ENCODE data around the gene STRA8.

The STRA8 gene

DNA sequence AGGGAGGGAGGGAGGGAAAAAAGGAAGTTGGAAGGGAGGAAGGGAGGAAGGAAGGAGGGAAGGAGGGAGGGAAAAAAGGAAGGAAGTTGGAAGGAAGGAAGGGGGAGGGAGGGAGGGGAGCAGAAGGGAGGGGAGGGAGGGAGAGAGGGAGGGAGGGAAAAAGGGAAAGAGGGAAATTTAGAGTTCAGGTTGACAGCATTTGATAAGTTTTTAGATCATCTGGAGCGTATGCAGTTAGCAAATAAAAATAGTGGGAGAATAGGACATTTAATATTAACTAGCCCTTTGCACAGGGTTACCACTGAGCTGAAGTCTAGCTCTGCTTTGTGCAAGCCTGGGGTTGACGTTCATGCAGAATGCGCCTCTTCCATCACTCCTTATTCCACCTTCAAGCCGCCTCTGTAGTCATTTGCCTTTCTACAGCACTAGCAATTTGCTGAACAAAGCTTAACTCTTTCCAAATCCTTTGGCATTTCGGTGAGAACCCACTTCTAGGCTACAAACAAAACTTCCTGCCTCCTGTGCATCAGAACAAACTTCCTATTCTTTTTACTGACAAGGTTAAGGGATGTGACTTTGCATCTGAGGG, 8.6 kb downstream of the STRA8 start:
- Histone ChIP-seq H3K4me1 (ENCODE audit: insufficient read depth, low read length) (no peaks in the 10 kb centered on the region), H3K27me3 (ENCODE audit: insufficient read depth, low read length) (no peaks in the 10 kb centered on the region), H3K4me3 (ENCODE audit: low read length) (no peak overlapping the region), H3K9ac (ENCODE audit: low read depth, low read length) (no peak overlapping the region), H3K36me3 (ENCODE audit: insufficient read depth, low read depth, low read length) (no peaks in the 10 kb centered on the region), H3K27ac (ENCODE audit: low read length) (no peak overlapping the region), H3K9me3 (ENCODE audit: insufficient read depth, low read depth, low read length) (no peaks in the 10 kb centered on the region)

DNA sequence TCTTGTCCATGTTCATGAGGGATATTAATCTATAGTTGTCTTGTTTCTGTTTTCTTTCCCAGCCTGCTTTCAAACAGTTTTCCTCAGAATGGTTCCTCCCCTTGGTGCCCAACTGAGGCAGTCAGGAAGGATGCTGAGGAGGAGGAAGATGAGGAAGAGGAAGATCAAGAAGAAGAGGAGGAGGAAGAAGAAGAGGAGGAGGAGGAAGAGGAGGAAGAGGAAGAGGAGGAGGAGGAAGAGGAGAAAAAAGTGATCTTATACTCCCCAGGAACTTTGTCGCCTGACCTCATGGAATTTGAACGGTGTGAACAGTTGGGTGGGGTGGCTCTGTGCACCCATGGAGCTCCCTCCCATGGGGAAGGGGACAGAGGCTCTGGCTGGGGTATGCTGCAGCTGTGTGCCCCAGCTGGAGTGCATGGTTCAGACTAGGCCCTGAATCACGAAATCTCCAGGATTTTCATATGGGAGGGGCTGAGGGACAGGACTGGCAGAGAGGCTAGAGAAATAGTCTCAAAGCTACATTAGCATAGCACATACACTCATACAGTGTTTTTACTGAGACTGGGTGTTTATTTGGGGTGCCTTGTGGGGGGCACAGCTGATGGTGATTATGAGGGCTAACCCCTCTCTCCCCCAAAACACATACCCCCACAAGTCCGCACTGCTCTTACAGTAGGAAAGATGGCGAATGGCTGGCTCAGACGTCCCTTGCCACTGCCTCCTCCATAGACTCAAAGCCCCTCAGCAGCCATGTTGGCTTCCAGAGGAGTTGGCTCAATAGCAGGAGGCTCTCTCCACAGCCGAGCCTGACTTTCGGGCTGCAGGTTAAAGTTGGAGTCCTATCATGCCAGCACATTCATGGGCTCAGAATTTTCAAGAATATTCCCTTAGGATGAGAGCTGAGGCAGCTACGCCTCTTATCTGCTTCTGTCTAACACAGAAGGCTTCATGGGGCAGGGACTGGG, 11.9 kb downstream of the STRA8 start:
- Histone ChIP-seq H3K27ac (ENCODE audit: low read length) (no peak overlapping the region), H3K9ac (ENCODE audit: low read depth, low read length) (no peak overlapping the region), H3K36me3 (ENCODE audit: insufficient read depth, low read depth, low read length) (no peaks in the 10 kb centered on the region), H3K4me3 (ENCODE audit: low read length) (no peak overlapping the region), H3K27me3 (ENCODE audit: insufficient read depth, low read length) (no peaks in the 10 kb centered on the region), H3K9me3 (ENCODE audit: insufficient read depth, low read depth, low read length) (no peaks in the 10 kb centered on the region), H3K4me1 (ENCODE audit: insufficient read depth, low read length) (no peaks in the 10 kb centered on the region)

DNA sequence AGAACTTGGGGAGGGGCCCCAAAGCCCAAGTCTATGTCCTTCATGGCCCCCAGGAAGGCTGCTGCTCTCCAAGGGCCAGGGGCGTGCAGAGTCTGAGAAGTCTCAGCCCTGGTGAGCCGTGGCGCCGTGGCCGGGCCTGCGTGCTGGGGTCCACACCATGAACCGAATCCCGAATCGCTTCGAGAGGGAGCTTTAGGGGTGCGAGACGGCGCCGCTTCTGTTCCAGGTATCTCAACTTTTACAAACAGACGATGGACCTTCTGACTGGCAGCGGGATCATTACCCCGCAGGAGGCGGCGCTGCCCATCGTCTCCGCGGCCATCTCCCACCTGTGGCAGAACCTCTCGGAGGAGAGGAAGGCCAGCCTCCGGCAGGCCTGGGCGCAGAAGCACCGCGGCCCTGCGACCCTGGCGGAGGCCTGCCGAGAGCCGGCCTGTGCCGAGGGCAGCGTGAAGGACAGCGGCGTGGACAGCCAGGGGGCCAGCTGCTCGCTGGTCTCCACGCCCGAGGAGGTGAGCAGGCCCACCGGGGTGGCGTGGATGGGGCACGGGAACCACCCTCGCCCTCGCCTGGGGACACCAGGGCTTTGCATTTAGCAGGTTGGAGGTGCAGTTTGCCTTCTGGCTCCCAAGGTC, 12.7 kb downstream of the STRA8 start:
- no peak overlapping the region for H3K4me3 ChIP-seq (ENCODE audit: low read length)
- no peak overlapping the region for H3K9ac ChIP-seq (ENCODE audit: low read depth, low read length)
- no peaks in the 10 kb centered on the region for H3K36me3 ChIP-seq (ENCODE audit: insufficient read depth, low read depth, low read length)
- H3K27me3 ChIP-seq (ENCODE audit: insufficient read depth, low read length) = no peaks in the 10 kb centered on the region
- H3K9me3 ChIP-seq (ENCODE audit: insufficient read depth, low read depth, low read length) = no peaks in the 10 kb centered on the region
- H3K27ac ChIP-seq (ENCODE audit: low read length) = no peak overlapping the region
- H3K4me1 ChIP-seq (ENCODE audit: insufficient read depth, low read length) = no peaks in the 10 kb centered on the region

DNA sequence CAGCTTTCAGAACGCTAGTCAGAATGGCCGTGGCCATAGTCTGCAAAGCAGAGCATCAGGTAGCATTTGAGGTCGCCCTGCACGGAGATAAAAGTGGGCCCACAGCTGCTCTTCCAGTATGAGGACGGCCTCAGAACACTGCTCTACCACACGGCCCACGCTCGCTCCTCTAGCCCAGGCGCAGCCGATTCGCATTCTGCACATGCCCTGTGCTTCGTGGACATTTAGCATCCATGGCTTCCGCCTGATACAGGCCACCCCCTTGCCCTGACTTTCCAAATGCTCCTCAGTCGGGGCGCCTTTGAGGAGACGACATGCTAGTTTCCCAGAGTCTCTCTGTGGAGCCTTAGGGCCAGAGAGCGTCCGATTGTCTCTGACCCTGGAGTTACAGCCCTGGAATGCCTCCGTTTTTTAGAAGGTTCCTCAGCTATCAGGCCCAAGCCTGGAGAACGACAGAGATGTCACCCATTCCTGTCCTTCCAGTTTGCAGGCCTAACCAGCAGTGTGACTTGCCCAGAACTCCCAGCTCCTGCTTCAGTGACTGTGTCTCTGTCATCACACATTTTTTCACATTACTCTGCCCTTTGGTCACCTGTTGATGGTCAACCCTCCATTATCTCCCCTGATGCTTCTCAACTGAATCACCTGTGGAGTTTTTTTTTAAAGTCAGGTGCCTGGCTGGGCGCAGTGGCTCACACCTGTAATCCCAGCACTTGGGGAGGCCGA, 14.3 kb downstream of the STRA8 start:
- Histone ChIP-seq H3K9ac (ENCODE audit: low read depth, low read length) (no peak overlapping the region), H3K36me3 (ENCODE audit: insufficient read depth, low read depth, low read length) (no peaks in the 10 kb centered on the region), H3K4me1 (ENCODE audit: insufficient read depth, low read length) (no peaks in the 10 kb centered on the region), H3K27ac (ENCODE audit: low read length) (no peak overlapping the region), H3K27me3 (ENCODE audit: insufficient read depth, low read length) (no peaks in the 10 kb centered on the region), H3K9me3 (ENCODE audit: insufficient read depth, low read depth, low read length) (no peaks in the 10 kb centered on the region), H3K4me3 (ENCODE audit: low read length) (no peak overlapping the region)

DNA sequence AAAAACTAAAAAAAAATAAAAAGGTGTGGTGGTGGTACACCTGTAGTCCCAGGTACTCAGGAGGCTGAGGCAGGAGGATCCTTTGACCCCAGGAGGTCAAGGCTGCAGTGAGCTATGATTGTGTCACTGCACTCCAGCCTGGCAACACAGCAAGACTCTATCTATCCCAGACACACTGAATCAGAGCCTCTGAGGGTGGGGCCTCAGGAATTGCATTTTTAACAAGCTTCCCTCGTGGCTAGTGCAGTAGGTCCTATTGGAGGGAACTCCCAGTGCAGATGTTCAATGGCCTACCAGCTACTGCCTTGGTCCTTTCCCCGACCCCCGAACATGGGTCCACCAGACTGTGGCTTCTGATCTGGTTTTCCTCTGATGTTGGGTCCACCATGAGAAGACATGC, 14.9 kb downstream of the STRA8 start:
- H3K36me3 ChIP-seq (ENCODE audit: insufficient read depth, low read depth, low read length) = no peaks in the 10 kb centered on the region
- no peaks in the 10 kb centered on the region for H3K27me3 ChIP-seq (ENCODE audit: insufficient read depth, low read length)
- H3K27ac ChIP-seq (ENCODE audit: low read length) = no peak overlapping the region
- no peaks in the 10 kb centered on the region for H3K4me1 ChIP-seq (ENCODE audit: insufficient read depth, low read length)
- H3K9me3 ChIP-seq (ENCODE audit: insufficient read depth, low read depth, low read length) = no peaks in the 10 kb centered on the region
- no peak overlapping the region for H3K4me3 ChIP-seq (ENCODE audit: low read length)
- no peak overlapping the region for H3K9ac ChIP-seq (ENCODE audit: low read depth, low read length)

DNA sequence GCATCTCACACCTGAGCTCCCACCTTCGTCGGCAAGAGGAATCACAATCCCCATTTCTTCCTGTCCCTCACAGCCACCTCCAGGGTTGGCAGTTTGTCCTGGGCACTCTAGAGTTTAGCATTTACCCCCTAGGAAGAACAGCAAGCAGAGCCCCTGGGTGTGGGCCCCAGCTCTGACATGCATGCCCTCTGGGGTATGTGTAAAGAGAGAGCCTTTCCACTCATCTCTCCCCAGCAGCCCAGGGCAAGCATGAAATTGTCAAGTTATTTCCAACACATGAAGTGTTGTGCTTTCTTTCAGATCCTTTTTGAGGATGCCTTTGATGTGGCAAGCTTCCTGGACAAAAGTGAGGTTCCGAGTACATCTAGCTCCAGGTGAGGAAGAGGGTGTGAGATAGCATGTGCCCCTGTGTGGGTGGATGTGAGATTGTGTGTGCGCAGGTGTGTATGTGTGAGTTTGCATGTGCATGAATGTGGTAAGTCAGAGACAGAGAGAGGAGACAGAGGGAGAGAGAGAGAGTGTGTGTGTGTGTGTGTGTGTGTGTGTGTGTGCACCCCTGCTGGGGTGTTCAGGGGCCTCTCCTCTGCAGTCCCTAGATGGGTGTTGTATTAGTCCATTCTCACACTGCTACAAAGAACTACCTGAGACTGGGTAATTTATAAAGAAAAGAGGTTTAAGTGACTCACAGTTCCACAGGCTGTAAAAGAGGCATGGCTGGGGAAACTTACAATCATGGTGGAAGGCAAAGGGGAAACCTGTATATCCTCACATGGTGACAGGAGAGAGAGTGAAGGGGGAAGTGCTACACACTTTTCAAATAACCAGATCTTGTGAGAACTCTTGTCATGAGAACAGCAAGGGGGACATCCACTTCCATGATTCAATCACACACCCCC, 18.1 kb downstream of the STRA8 start:
- H3K27me3 ChIP-seq (ENCODE audit: insufficient read depth, low read length) = no peaks in the 10 kb centered on the region
- no peak overlapping the region for H3K4me3 ChIP-seq (ENCODE audit: low read length)
- no peak overlapping the region for H3K9ac ChIP-seq (ENCODE audit: low read depth, low read length)
- no peaks in the 10 kb centered on the region for H3K36me3 ChIP-seq (ENCODE audit: insufficient read depth, low read depth, low read length)
- H3K27ac ChIP-seq (ENCODE audit: low read length) = no peak overlapping the region
- H3K4me1 ChIP-seq (ENCODE audit: insufficient read depth, low read length) = 0 out of 2 replicates have a peak, but pooled peaks cover 3% of the 10 kb centered on the region
- H3K9me3 ChIP-seq (ENCODE audit: insufficient read depth, low read depth, low read length) = no peaks in the 10 kb centered on the region

DNA sequence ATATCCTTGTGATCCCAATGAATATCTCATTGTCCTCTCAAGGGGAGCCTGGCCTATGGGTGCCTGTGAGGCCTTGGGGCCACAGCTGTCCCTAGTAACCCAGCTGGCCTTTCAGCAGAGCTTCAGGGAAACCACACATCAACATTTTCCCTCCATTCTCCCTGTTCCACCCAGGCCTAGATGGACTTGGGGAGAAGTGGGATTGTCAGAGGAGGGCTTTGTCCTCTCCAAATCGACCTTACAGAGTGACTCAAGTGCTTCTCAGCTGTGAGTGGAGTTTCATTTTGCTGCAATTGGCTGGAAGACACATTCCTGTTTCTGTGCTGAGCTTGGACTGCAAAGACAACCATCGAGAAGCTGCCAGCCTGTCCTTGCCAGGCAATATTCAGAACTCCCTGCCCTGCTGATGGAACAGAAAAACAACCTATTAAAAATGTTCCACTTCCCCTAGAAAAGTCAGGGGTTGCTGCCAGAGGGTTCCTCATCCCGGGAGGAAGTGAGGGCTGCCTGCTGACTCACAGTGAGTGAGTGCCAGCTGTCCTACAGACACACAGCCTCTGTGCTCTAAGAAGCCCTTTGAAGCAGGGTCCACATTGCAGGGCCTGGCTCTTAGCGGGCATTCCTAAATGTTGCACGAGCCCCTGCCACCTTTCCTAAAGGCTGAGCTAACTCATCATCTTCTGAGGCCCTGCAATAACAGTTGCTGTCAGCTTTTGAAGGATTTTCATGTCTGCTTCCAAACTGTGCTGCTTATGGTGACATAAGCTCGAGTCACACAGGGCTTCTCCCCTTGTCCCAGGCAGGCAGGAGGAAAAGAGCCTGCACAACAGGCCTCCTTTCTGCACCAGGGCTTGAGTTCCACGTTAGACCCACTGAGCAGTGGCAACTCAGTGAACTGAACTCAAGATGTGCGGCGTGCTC, 20.5 kb downstream of the STRA8 start:
- H3K27me3 ChIP-seq (ENCODE audit: insufficient read depth, low read length) = no peaks in the 10 kb centered on the region
- no peaks in the 10 kb centered on the region for H3K36me3 ChIP-seq (ENCODE audit: insufficient read depth, low read depth, low read length)
- 0 out of 2 replicates have a peak, but pooled peaks cover 3% of the 10 kb centered on the region for H3K4me1 ChIP-seq (ENCODE audit: insufficient read depth, low read length)
- H3K9me3 ChIP-seq (ENCODE audit: insufficient read depth, low read depth, low read length) = no peaks in the 10 kb centered on the region
- no peak overlapping the region for H3K27ac ChIP-seq (ENCODE audit: low read length)
- H3K4me3 ChIP-seq (ENCODE audit: low read length) = no peak overlapping the region
- no peak overlapping the region for H3K9ac ChIP-seq (ENCODE audit: low read depth, low read length)

DNA sequence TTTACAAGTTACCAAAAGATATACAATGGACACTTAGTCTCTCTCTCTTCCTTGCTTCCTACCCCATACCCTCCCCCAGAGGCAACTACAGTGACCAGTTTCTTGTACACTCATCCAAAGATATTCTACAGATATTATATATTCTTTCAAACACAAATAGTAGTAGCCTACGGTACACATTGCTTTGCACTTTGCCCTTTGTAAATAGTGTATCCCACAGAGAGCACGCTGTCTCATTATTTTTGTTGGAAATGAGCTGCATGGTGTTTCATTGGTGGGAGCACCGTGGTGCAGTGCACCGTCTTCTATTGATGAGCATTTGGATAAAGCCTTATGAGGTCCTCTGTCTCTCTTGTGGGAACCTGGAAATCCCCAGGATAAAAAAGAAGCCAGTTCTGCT, 24.2 kb downstream of the STRA8 start:
- Histone ChIP-seq H3K27me3 (ENCODE audit: insufficient read depth, low read length) (no peaks in the 10 kb centered on the region), H3K9me3 (ENCODE audit: insufficient read depth, low read depth, low read length) (no peaks in the 10 kb centered on the region), H3K27ac (ENCODE audit: low read length) (no peak overlapping the region), H3K4me3 (ENCODE audit: low read length) (no peak overlapping the region), H3K36me3 (ENCODE audit: insufficient read depth, low read depth, low read length) (no peaks in the 10 kb centered on the region), H3K4me1 (ENCODE audit: insufficient read depth, low read length) (0 out of 2 replicates have a peak, but pooled peaks cover 3% of the 10 kb centered on the region), H3K9ac (ENCODE audit: low read depth, low read length) (no peak overlapping the region)

DNA sequence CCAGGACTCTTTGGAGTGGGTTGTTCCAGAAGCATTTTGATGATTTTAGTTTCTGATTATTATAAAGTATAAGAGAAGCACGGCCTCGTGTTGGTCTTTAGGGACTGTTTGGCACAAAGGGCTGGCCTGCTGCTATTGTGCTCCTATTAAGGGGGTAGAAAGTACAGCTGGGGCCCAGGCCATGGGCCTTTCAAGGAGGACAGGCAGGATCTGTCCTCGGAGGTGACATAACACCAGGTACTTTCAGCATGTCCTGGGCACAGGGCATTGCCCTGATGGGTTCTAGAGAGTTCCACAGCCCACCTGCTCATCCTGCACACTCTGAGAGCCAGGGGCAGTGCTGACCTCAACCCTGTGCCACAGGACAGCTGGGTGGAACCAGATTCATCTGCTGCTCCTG, 24.9 kb downstream of the STRA8 start:
- Histone ChIP-seq H3K4me1 (ENCODE audit: insufficient read depth, low read length) (0 out of 2 replicates have a peak, but pooled peaks cover 3% of the 10 kb centered on the region), H3K4me3 (ENCODE audit: low read length) (no peak overlapping the region), H3K36me3 (ENCODE audit: insufficient read depth, low read depth, low read length) (no peaks in the 10 kb centered on the region), H3K9ac (ENCODE audit: low read depth, low read length) (no peak overlapping the region), H3K9me3 (ENCODE audit: insufficient read depth, low read depth, low read length) (no peaks in the 10 kb centered on the region), H3K27me3 (ENCODE audit: insufficient read depth, low read length) (no peaks in the 10 kb centered on the region), H3K27ac (ENCODE audit: low read length) (no peak overlapping the region)

DNA sequence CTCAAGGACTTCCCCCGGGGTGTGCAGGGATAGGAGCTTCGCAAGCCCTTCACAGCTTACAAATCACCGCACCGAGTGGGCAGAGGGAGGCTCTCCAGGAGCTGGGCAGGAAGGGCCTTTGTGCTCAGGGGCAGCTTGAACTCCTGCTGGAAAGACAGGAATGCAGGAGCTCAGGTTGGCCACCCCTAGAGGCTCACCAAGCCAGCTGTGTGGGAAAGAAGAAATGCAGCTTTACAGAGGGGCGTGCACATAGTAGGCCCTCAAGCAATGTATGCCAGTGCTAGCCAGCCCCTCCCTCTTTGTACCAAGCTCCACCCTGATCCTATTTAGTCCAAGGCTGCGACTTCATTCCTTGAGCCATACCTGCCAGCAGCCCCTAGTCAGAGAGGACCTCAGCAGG, 26.1 kb downstream of the STRA8 start:
- no peaks in the 10 kb centered on the region for H3K36me3 ChIP-seq (ENCODE audit: insufficient read depth, low read depth, low read length)
- H3K9me3 ChIP-seq (ENCODE audit: insufficient read depth, low read depth, low read length) = no peaks in the 10 kb centered on the region
- H3K9ac ChIP-seq (ENCODE audit: low read depth, low read length) = no peak overlapping the region
- no peaks in the 10 kb centered on the region for H3K27me3 ChIP-seq (ENCODE audit: insufficient read depth, low read length)
- H3K27ac ChIP-seq (ENCODE audit: low read length) = no peak overlapping the region
- 0 out of 2 replicates have a peak, but pooled peaks cover 3% of the 10 kb centered on the region for H3K4me1 ChIP-seq (ENCODE audit: insufficient read depth, low read length)
- no peak overlapping the region for H3K4me3 ChIP-seq (ENCODE audit: low read length)
